IMR-90 (cell line): Measurements from ENCODE around the gene BCAS3. TPM values are rescaled to one million over a fixed set of nuclear protein-coding genes. Genes with fewer than 3 reads are reported as not detected.

Experiments
- ATAC-seq: fragments of 200-7000 bp; cut with Tn5 transposase; 2 replicates; pipeline ENCODE4 v1.9.1; 2020; ENCODE audit warnings: low read depth, mild to moderate bottlenecking, moderate library complexity
- BruUV-seq: library from RNA; stranded (reverse); fragments of 400-500 nt; replicated peaks from 2 replicates; lab custom pipeline; 2021; lab: Mats Ljungman, UMichigan
- CTCF ChIA-PET: fragments of 300-600 bp; formaldehyde crosslinking; extraction: SDS; loops from one replicate; lab custom pipeline; 2021; ENCODE audit warnings: antibody characterized with exemption; lab: Yijun Ruan, JAX
- POLR2A ChIA-PET: fragments of 300-600 bp; sonication (Branson Sonifier 250); formaldehyde crosslinking; loops from one replicate; lab custom pipeline; 2022; ENCODE audit warnings: antibody characterized with exemption; ENCODE audit not compliant: unreplicated experiment; lab: Charles Lee
- DNase-seq: peaks from one replicate; pipeline ENCODE4 v3.0.0; 2013
- H2AFZ ChIP-seq: replicated peaks from 2 replicates; pipeline ENCODE3; 2013; ENCODE audit warnings: low read length, mild to moderate bottlenecking; ENCODE audit not compliant: poor library complexity
- H2AK5ac ChIP-seq: 2 replicates; pipeline ENCODE4 v1.6.1; 2013; ENCODE audit warnings: low read depth, low read length, inconsistent platforms
- H2AK9ac ChIP-seq: replicated peaks from 2 replicates; pipeline ENCODE3; 2013; ENCODE audit warnings: mild to moderate bottlenecking, low read depth, low read length, moderate library complexity; ENCODE audit not compliant: poor library complexity
- H2BK120ac ChIP-seq: 2 replicates; pipeline ENCODE4 v1.6.1; 2013; ENCODE audit warnings: low read depth, low read length, inconsistent platforms
- H2BK15ac ChIP-seq: 3 replicates; pipeline ENCODE4 v1.6.1; 2013; ENCODE audit warnings: low read depth, low read length, inconsistent platforms
- H2BK20ac ChIP-seq: 2 replicates; pipeline ENCODE4 v1.6.1; 2013; ENCODE audit warnings: low read depth, mild to moderate bottlenecking, inconsistent platforms, low read length, moderate library complexity
- H2BK5ac ChIP-seq: 2 replicates; pipeline ENCODE4 v1.6.1; 2013; ENCODE audit warnings: mild to moderate bottlenecking, low read depth, low read length, inconsistent platforms; ENCODE audit not compliant: poor library complexity, severe bottlenecking
- H3K14ac ChIP-seq: replicated peaks from 2 replicates; pipeline ENCODE4 v1.6.1; 2013; ENCODE audit warnings: low read depth, low read length, inconsistent platforms
- H3K18ac ChIP-seq: 2 replicates; pipeline ENCODE4 v1.6.1; 2013; ENCODE audit warnings: low read depth, low read length, control low read depth
- H3K23ac ChIP-seq: 2 replicates; pipeline ENCODE4 v1.6.1; 2013; ENCODE audit warnings: low read depth, low read length, inconsistent platforms
- H3K27ac ChIP-seq: 2 replicates; pipeline ENCODE4 v1.5.1; 2013; ENCODE audit warnings: mild to moderate bottlenecking, control low read depth, low read length; ENCODE audit not compliant: insufficient read depth
- H3K27me3 ChIP-seq: 2 replicates; pipeline ENCODE4 v1.6.1; 2013; ENCODE audit warnings: low read length; ENCODE audit not compliant: control insufficient read depth, insufficient read depth
- H3K36me3 ChIP-seq: 2 replicates; pipeline ENCODE4 v1.6.1; 2013; ENCODE audit warnings: low read length, mixed read lengths; ENCODE audit not compliant: control insufficient read depth, insufficient read depth
- H3K4ac ChIP-seq: 2 replicates; pipeline ENCODE4 v1.6.1; 2013; ENCODE audit warnings: low read depth, low read length, inconsistent platforms
- H3K4me1 ChIP-seq: 2 replicates; pipeline ENCODE4 v1.6.1; 2013; ENCODE audit warnings: low read length, mixed read lengths; ENCODE audit not compliant: control insufficient read depth, insufficient read depth
- H3K4me2 ChIP-seq: 2 replicates; pipeline ENCODE4 v1.6.1; 2013; ENCODE audit warnings: low read depth, mild to moderate bottlenecking, control low read depth, low read length, moderate library complexity
- H3K4me3 ChIP-seq: 2 replicates; pipeline ENCODE4 v1.5.1; 2013; ENCODE audit warnings: low read depth, mild to moderate bottlenecking, control low read depth, low read length, moderate library complexity; ENCODE audit not compliant: insufficient read depth
- H3K56ac ChIP-seq: 2 replicates; pipeline ENCODE4 v1.6.1; 2013; ENCODE audit warnings: low read length, inconsistent platforms; ENCODE audit not compliant: insufficient read depth; ENCODE audit errors: extremely low read depth
- H3K79me1 ChIP-seq, 2 experiments: 2 replicates each; pipeline ENCODE4 v1.6.1; 2013; ENCODE audit warnings: low read length in 2 of 2, inconsistent platforms in 1 of 2, low read depth in 1 of 2
- H3K9ac ChIP-seq: 2 replicates; pipeline ENCODE4 v1.6.1; 2013; ENCODE audit warnings: low read depth, low read length, control low read depth
- H3K9me1 ChIP-seq: 2 replicates; pipeline ENCODE4 v1.6.1; 2013; ENCODE audit warnings: low read length, inconsistent platforms; ENCODE audit not compliant: insufficient read depth
- H3K9me3 ChIP-seq: 2 replicates; pipeline ENCODE4 v1.6.1; 2013; ENCODE audit warnings: low read length; ENCODE audit not compliant: control insufficient read depth, insufficient read depth
- H4K20me1 ChIP-seq: 2 replicates; pipeline ENCODE4 v1.6.1; 2013; ENCODE audit warnings: low read length, inconsistent platforms; ENCODE audit not compliant: insufficient read depth
- H4K5ac ChIP-seq: 2 replicates; pipeline ENCODE4 v1.6.1; 2013; ENCODE audit warnings: mild to moderate bottlenecking, low read depth, low read length, control low read depth
- H4K8ac ChIP-seq, 2 experiments: 2 replicates each; pipeline ENCODE4 v1.6.1; 2013; ENCODE audit warnings: low read depth in 2 of 2, low read length in 2 of 2, control low read depth in 1 of 2, inconsistent platforms in 1 of 2
- H4K91ac ChIP-seq: 2 replicates; pipeline ENCODE4 v1.6.1; 2013; ENCODE audit warnings: low read depth, low read length, inconsistent platforms; ENCODE audit not compliant: insufficient read depth
- BHLHE40 ChIP-seq: fragments of 150-350 bp; IDR thresholded peaks from 2 replicates; pipeline ENCODE4 v1.6.1; 2016; ENCODE audit warnings: mild to moderate bottlenecking, low read depth, low read length
- FOS ChIP-seq: fragments of 150-350 bp; IDR thresholded peaks from 2 replicates; pipeline ENCODE4 v1.6.1; 2016; ENCODE audit warnings: low read depth, low read length
- MXI1 ChIP-seq: IDR thresholded peaks from 2 replicates; pipeline ENCODE4 v1.6.1; 2012; ENCODE audit warnings: low read depth, mild to moderate bottlenecking, low read length, moderate library complexity, borderline replicate concordance
- WGBS, 2 experiments: methylation state at CpG; one replicate each; pipeline versions ENCODE4 v1.1.5 to v1.1.7; 2013; ENCODE audit warnings: missing lambda C conversion rate in 2 of 2; ENCODE audit not compliant: insufficient read length in 1 of 2; ENCODE audit errors: extremely low coverage in 2 of 2; 5-methylcytosine and 5-hydroxymethylcytosine counted together
- dilution Hi-C: fragments of 300-500 bp; cut with HindIII; formaldehyde crosslinking; loops from one replicate; pipeline ENCODE4 v1.14.3; 2018; ENCODE audit warnings: low sequenced_read_pairs; ENCODE audit not compliant: unreplicated experiment
- in situ Hi-C: fragments of 300-500 bp; cut with MboI; formaldehyde crosslinking; loops from 3 replicates; pipeline ENCODE4 v1.14.3; 2019; ENCODE audit warnings: low sequenced_read_pairs, inconsistent platforms, mixed read lengths
- intact Hi-C: fragments of 100-400 bp; cut with micrococcal nuclease; formaldehyde crosslinking; loops from 2 replicates; pipeline ENCODE4 v1.10.0; 2022
- polyA plus RNA-seq, 3 experiments: library from polyadenylated mRNA; depleted of rRNA; stranded (reverse); fragments of >200 nt; gene quantifications; 2 replicates each; pipeline ENCODE4 v1.2.3, GENCODE V29; 2012; ENCODE audit warnings: low replicate concordance in 1 of 3
- total RNA-seq: library from RNA; depleted of rRNA; stranded (reverse); fragments of >200 nt; gene quantifications from 2 replicates; pipeline ENCODE4 v1.2.3, GENCODE V29; 2012
- TF ChIP-seq, protein P1 (sequence below): fragments of 150-350 bp; IDR thresholded peaks from 2 replicates; pipeline ENCODE4 v1.6.1; 2017; ENCODE audit warnings: mild to moderate bottlenecking, antibody characterized with exemption, low read length, low read depth

The BCAS3 gene
- total and polyA plus RNA-seq, 2 of the 4 experiments (the other 2 are of a cell fraction) = 6.3 to 27.1 TPM

DNA sequence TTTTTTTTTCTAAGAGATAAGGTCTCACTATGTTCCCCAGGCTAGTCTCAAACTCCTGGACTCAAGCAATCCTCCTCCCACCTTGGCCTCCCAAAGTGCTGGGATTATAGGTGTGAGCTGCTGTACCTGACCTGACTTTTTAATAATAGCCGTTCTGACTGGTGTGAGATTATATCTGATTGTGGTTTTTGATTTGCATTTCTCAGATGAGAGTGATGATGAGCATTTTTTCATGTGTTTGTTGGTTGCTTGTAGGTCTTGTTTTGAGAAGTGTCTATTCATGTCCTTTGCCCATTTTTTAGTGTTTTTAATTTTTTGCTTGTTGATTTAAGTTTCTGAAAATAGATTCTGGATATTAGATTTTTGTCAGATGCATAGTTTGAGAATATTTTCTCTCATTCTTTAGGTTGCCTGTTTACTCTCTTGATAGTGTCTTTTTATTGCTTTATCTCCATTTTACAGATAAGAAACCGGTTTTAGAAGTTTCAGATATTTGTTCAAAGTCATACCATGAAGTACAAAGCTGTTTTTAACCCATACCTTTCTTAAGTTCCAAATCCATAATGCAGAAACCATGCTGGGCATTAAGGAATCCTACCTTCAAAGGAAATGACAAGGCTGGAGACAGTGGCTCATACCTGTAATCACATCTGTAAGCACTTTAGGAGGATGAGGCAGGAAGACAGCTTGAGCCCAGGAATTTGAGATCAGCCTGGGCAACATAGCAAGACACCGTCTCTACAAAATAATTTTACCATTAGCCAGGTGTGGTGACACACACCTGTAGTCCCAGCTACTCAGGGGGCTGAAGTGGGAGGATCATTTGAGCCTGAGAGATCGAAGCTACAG lies 553.5 kb downstream of the BCAS3 start:
- in situ Hi-C loops (no loop called here), dilution Hi-C loops (no loop called here), intact Hi-C loops (no loop called here)
- BruUV-seq = no TSS peak
- Histone ChIP-seq H3K14ac (no peak overlapping the region; the same call in 1 of the 2 replicates), H3K4me1 (peaks cover 12% of the 10 kb centered on the region), H3K9me1 (no peaks in the 10 kb centered on the region; the same call in 1 of the 2 replicates), H3K4me3 (no peak overlapping the region), H2BK20ac (no peak overlapping the region; the same call in 1 of the 2 replicates), H3K4ac (peak overlapping the region; percentile 46; the same call in 1 of the 2 replicates), H3K27me3 (no peaks in the 10 kb centered on the region), H3K9me3 (no peaks in the 10 kb centered on the region), H2AK5ac (0 out of 2 replicates have a peak overlapping the region, but pooled peaks have one; percentile 29), H3K79me1 (no peaks in the 10 kb centered on the region; a peak in 1 of 4 replicates), H3K9ac (no peak overlapping the region), H3K4me2 (no peak overlapping the region), H4K91ac (no peak overlapping the region), H2BK15ac (no peak overlapping the region; the same call in 2 of the 3 replicates), H4K8ac (0 out of 4 replicates have a peak overlapping the region, but pooled peaks of 1 of the 2 experiments have one; percentile 13), H4K5ac (no peak overlapping the region), H3K56ac (no peak overlapping the region), H4K20me1 (no peaks in the 10 kb centered on the region), H2AK9ac (no peak overlapping the region), H3K36me3 (no peaks in the 10 kb centered on the region), H3K23ac (no peak overlapping the region), H3K27ac (no peak overlapping the region), H2BK5ac (no peak overlapping the region), H2AFZ (no peak overlapping the region), H3K18ac (no peak overlapping the region), H2BK120ac (peak overlapping the region; percentile 50)
- CTCF ChIA-PET = interaction anchor here (0.6 kb wide), 1 partner anchor 106 kb away, joined by 3 read pairs; no protein-coding TSS in a partner anchor
- no peak for TF ChIP-seq MXI1
- TF ChIP-seq, protein P1, sequence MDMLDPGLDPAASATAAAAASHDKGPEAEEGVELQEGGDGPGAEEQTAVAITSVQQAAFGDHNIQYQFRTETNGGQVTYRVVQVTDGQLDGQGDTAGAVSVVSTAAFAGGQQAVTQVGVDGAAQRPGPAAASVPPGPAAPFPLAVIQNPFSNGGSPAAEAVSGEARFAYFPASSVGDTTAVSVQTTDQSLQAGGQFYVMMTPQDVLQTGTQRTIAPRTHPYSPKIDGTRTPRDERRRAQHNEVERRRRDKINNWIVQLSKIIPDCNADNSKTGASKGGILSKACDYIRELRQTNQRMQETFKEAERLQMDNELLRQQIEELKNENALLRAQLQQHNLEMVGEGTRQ = no peak
- TF ChIP-seq BHLHE40 = no peak
- TF ChIP-seq FOS = no peak
- DNase-seq = no peak
- POLR2A ChIA-PET = interaction anchor here (0.6 kb wide), 1 partner anchor 56 kb away, joined by 3 read pairs; no protein-coding TSS in a partner anchor
- 100% methylated on average over 1 of the region's 4 CpGs; no CpG with 5 or more reads in 1 of the 2 experiments for WGBS, 2 experiments
- no peak for ATAC-seq
